Neuronal stem cell (in vitro differentiated cells): ENCODE results near the gene MEGF11.

Experiments
- DNase-seq: peaks from one replicate; pipeline ENCODE4 v3.0.0-alpha.2; 2013; ENCODE audit warnings: low spot score
- H2AFZ ChIP-seq: one replicate; pipeline ENCODE4 v1.6.1; 2013; ENCODE audit warnings: mild to moderate bottlenecking, low read length, inconsistent platforms
- H2AK5ac ChIP-seq: 2 replicates; pipeline ENCODE4 v1.6.1; 2013; ENCODE audit warnings: low read depth, mild to moderate bottlenecking, inconsistent platforms, low read length, moderate library complexity, mixed read lengths
- H2BK120ac ChIP-seq: 2 replicates; pipeline ENCODE4 v1.6.1; 2013; ENCODE audit warnings: low read depth, mild to moderate bottlenecking, inconsistent platforms, low read length, moderate library complexity, mixed read lengths
- H2BK12ac ChIP-seq: one replicate; pipeline ENCODE4 v1.6.1; 2013; ENCODE audit warnings: low read length, inconsistent platforms
- H2BK15ac ChIP-seq: 2 replicates; pipeline ENCODE4 v1.6.1; 2013; ENCODE audit warnings: mild to moderate bottlenecking, low read length, inconsistent platforms, mixed read lengths
- H2BK5ac ChIP-seq: one replicate; pipeline ENCODE4 v1.6.1; 2013; ENCODE audit warnings: inconsistent platforms, mild to moderate bottlenecking, low read length, moderate library complexity
- H3K14ac ChIP-seq: one replicate; pipeline ENCODE4 v1.6.1; 2013; ENCODE audit warnings: low read length, inconsistent platforms
- H3K18ac ChIP-seq: 2 replicates; pipeline ENCODE4 v1.6.1; 2013; ENCODE audit warnings: low read length, inconsistent platforms
- H3K23ac ChIP-seq: 2 replicates; pipeline ENCODE4 v1.6.1; 2013; ENCODE audit warnings: low read depth, mild to moderate bottlenecking, mixed read lengths, low read length, inconsistent platforms; ENCODE audit not compliant: poor library complexity
- H3K27ac ChIP-seq: replicated peaks from 3 replicates; pipeline ENCODE4 v1.5.1; 2013; ENCODE audit warnings: low read length, inconsistent platforms
- H3K27me3 ChIP-seq, 3 experiments: 2 replicates each; pipeline ENCODE4 v1.6.1; 2013; ENCODE audit warnings: low read length in 3 of 3, mild to moderate bottlenecking in 2 of 3, inconsistent platforms in 1 of 3, low read depth in 1 of 3, mixed read lengths in 1 of 3, moderate library complexity in 1 of 3; ENCODE audit not compliant: control insufficient read depth in 3 of 3, insufficient read depth in 3 of 3
- H3K36me3 ChIP-seq, 2 donors: replicated peaks in 1 of 2; 2 replicates each; pipeline ENCODE4 v1.6.1; 2013; ENCODE audit warnings: low read length in 2 of 2; ENCODE audit not compliant: control insufficient read depth in 2 of 2, insufficient read depth in 2 of 2
- H3K4ac ChIP-seq: 2 replicates; pipeline ENCODE4 v1.6.1; 2013; ENCODE audit warnings: inconsistent platforms, mild to moderate bottlenecking, low read length, moderate library complexity
- H3K4me1 ChIP-seq, 2 donors: 1 replicate in 1 of 2; 2 replicates in 1 of 2; pipeline ENCODE4 v1.6.1; 2013; ENCODE audit warnings: low read length in 2 of 2, low read depth in 1 of 2; ENCODE audit not compliant: control insufficient read depth in 2 of 2, insufficient read depth in 1 of 2
- H3K4me2 ChIP-seq: one replicate; pipeline ENCODE4 v1.6.1; 2013; ENCODE audit warnings: mild to moderate bottlenecking, low read length, inconsistent platforms; ENCODE audit not compliant: insufficient read depth, poor library complexity, severe bottlenecking
- H3K4me3 ChIP-seq, 2 donors: 2 replicates each; pipeline ENCODE4 v1.5.1; 2013; ENCODE audit warnings: low read length in 2 of 2, mild to moderate bottlenecking in 2 of 2, inconsistent platforms in 1 of 2, moderate library complexity in 1 of 2
- H3K79me1 ChIP-seq: one replicate; pipeline ENCODE4 v1.6.1; 2013; ENCODE audit warnings: low read depth, mild to moderate bottlenecking, inconsistent platforms, low read length, moderate library complexity
- H3K9ac ChIP-seq: one replicate; pipeline ENCODE4 v1.6.1; 2013; ENCODE audit warnings: mild to moderate bottlenecking, low read depth, low read length, inconsistent platforms; ENCODE audit not compliant: poor library complexity
- H3K9me3 ChIP-seq, 2 donors: replicated peaks in 1 of 2; 2 replicates each; pipeline versions ENCODE3 to v1.6.1; 2013; ENCODE audit warnings: low read length in 2 of 2, mild to moderate bottlenecking in 2 of 2, inconsistent platforms in 1 of 2, low read depth in 1 of 2, mixed read lengths in 1 of 2, moderate library complexity in 1 of 2; ENCODE audit not compliant: control insufficient read depth in 2 of 2, insufficient read depth in 1 of 2
- H4K8ac ChIP-seq: one replicate; pipeline ENCODE4 v1.6.1; 2013; ENCODE audit warnings: low read depth, mild to moderate bottlenecking, inconsistent platforms, low read length, moderate library complexity
- H4K91ac ChIP-seq: one replicate; pipeline ENCODE4 v1.6.1; 2013; ENCODE audit warnings: low read length, low read depth, mild to moderate bottlenecking, inconsistent platforms; ENCODE audit not compliant: poor library complexity
- WGBS, 2 donors: extraction: QIAGEN DNeasy Blood & Tissue Kit; methylation state at CpG; one replicate each; pipeline ENCODE4 v1.1.7; 2013; ENCODE audit warnings: missing lambda C conversion rate in 2 of 2, mixed read lengths in 1 of 2; ENCODE audit not compliant: insufficient read length in 2 of 2, insufficient replicate concordance in 1 of 2; ENCODE audit errors: extremely low coverage in 2 of 2; 5-methylcytosine and 5-hydroxymethylcytosine counted together

The MEGF11 gene

DNA sequence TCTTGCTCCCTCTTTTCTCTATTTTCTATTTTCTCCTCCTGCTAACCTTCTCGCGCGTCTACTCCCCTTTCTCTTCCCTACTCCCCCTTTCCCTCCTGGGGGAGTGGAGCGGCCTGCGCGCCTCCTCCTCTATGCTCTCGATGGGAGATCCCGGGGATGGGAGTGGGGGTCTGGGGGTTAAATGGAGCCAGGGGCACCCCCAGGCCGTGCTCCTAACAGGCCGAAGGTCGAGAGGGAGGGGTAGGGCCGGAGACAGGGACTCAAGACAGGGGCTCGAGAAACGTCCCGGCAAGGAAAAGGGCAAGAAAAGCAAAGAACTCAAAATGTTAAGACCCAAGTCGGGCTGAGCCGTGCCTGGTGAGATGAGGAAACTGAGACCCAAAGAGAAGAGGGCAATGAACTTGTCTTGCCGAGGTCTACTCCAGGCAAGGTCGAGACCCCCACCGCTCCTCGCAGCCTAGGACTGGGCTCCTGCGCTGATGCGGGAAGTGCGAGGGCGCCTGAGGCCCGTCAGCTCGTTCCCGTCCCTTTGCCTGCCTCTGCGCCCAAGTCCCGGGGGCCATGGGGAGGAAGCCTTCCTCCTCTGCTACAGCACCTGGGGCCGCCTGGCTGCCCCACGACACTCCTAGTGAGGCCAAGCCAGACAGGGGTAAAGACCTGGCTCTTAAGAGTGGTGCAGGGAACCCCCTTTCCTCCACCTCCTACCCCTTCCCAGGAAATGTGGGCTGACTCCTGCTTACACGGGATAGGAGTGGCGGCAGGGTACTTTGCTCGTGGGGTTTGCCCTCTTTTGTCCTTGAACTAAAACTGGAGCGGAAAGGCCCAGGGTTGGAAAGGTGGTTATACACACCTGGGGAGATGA is 770 bp upstream of the MEGF11 start:
- H3K23ac ChIP-seq = peak overlapping the region; percentile 22
- no peak overlapping the region for H3K4ac ChIP-seq
- peak overlapping the region; percentile 41 to 46 for H3K4me3 ChIP-seq
- H2BK120ac ChIP-seq = no peak overlapping the region
- H4K8ac ChIP-seq = no peak overlapping the region
- no peak overlapping the region for H3K9ac ChIP-seq
- H3K36me3 ChIP-seq = no peaks in the 10 kb centered on the region
- no peaks in the 10 kb centered on the region for H3K79me1 ChIP-seq
- H3K14ac ChIP-seq = no peak overlapping the region
- H3K4me2 ChIP-seq = peak overlapping the region; percentile 98
- no peak overlapping the region for H3K27ac ChIP-seq
- no peak overlapping the region for H2BK15ac ChIP-seq
- no CpG with 5 or more reads among the region's 36 CpGs for WGBS, 2 donors
- DNase-seq = no peak
- no peak overlapping the region for H4K91ac ChIP-seq
- peak overlapping the region; percentile 51 for H3K18ac ChIP-seq
- H3K9me3 ChIP-seq = no peaks in the 10 kb centered on the region
- no peak overlapping the region for H2AK5ac ChIP-seq
- peaks cover 7 to 19% of the 10 kb centered on the region in 2 donors for H3K4me1 ChIP-seq
- no peak overlapping the region for H2BK12ac ChIP-seq
- peak overlapping the region; percentile 91 for H2AFZ ChIP-seq
- H2BK5ac ChIP-seq = no peak overlapping the region
- peaks cover 22 to 91% (median 62%) of the 10 kb centered on the region in 3 experiments for H3K27me3 ChIP-seq

DNA sequence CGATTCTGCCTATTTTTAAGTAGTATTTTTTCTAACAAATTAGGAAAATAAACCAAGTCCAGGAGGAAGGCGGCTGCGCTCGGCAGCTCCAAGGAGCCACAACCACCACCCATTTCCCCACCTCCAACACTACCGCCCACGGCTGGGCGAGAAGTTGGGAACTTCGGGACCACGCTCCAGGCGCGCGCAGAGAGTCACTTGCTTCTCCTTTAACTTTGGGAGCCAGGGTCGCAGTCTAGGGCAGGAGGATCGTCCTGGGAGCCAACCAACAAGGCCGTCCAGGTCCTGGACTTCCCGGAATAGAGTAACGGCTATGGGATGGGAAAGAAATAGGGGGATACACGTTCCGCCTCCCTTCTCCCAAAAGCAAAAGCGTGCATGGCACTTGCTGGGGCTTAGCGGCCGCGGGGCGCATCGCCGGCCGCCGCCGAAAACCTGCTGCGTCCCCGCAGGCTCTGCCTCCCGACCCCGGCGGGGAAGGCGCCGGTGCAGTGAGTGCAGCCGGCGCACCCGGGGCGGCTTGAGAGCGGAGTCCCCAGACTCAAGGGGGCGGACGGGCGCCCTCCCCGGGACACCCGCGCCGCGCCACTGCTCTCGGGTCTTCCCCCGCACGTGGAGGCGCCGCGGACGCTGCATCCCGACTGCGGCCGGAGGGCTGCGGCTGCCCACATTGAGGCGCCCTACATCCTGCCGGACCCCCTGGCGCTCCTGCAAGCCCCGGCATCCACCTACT is 699 bp downstream of the MEGF11 start:
- WGBS, 2 donors = no CpG with 5 or more reads among the region's 64 CpGs
- peak overlapping the region; percentile 41 to 80 for H3K4me3 ChIP-seq

DNA sequence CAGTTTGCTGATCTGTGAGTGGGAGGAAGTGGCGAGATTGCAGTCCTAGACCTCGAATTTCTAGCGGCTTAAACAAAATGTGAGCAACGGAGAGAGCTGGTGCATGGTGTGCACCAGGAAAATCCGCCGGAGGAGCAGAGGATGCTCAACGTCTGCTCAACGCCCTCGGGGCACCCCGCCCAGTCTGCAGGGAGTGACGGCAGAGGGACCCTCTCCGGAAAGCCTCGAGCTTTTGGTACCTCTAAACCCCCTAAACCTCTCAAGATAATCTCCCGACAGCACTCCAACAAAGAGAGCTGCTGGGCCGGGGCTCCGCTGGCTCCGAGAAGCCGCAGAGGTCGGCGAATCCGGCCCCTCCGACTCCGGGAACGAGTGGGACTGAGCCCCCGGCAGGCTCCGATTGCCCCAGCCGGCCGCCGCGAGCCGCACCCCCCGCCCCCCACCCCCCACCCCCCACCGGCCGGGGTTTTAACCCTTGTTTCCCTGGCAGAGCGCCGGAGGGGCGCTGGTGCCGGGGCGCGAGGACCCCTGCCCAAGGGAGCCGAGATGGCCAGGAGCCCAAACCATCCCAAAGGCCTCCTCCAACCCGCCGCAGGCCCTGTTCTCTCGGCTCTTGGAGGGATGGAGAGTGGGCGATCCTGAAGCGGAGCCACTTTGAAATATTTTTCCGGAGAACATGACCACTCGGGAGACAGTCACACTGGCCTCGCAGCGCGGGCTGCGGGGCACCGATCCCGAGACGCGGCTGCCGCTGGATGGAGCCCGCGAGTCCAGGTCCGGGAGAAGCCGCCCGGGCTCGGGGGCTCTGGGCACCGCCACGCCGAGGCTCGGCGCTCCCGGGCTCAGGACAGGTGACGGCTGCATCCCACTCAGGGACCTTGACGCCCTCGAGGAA is 1.5 kb downstream of the MEGF11 start:
- Histone ChIP-seq H2AFZ (peak overlapping the region; percentile 91), H3K36me3 (no peaks in the 10 kb centered on the region), H2AK5ac (no peak overlapping the region), H2BK12ac (no peak overlapping the region), H3K79me1 (no peaks in the 10 kb centered on the region), H3K4me1 (peaks cover 7 to 19% of the 10 kb centered on the region in 2 donors), H2BK15ac (no peak overlapping the region), H3K4me2 (peak overlapping the region; percentile 98), H3K9ac (no peak overlapping the region), H3K9me3 (no peaks in the 10 kb centered on the region), H4K91ac (no peak overlapping the region), H3K27ac (no peak overlapping the region), H3K4ac (no peak overlapping the region), H4K8ac (no peak overlapping the region), H3K23ac (no peak overlapping the region), H3K14ac (no peak overlapping the region), H3K4me3 (peak overlapping the region; percentile 41 to 77), H3K27me3 (peaks cover 22 to 78% (median 62%) of the 10 kb centered on the region in 3 experiments), H3K18ac (peak overlapping the region; percentile 83), H2BK5ac (no peak overlapping the region), H2BK120ac (no peak overlapping the region)
- DNase-seq = peak; percentile 63
- no CpG with 5 or more reads among the region's 72 CpGs for WGBS, 2 donors

More for the DNA sequence above, 699 bp downstream of the MEGF11 start:
- Histone ChIP-seq H3K4ac (no peak overlapping the region), H3K36me3 (no peaks in the 10 kb centered on the region), H2BK5ac (no peak overlapping the region), H3K27me3 (peaks cover 22 to 86% (median 62%) of the 10 kb centered on the region in 3 experiments), H2BK15ac (no peak overlapping the region), H3K23ac (no peak overlapping the region), H3K9me3 (no peaks in the 10 kb centered on the region), H4K8ac (no peak overlapping the region), H3K9ac (peak overlapping the region; percentile 84), H3K14ac (no peak overlapping the region), H2BK12ac (no peak overlapping the region), H4K91ac (no peak overlapping the region), H3K18ac (peak overlapping the region; percentile 60), H3K79me1 (no peaks in the 10 kb centered on the region), H3K4me1 (peaks cover 7 to 19% of the 10 kb centered on the region in 2 donors), H3K4me2 (peak overlapping the region; percentile 98), H2BK120ac (no peak overlapping the region), H2AK5ac (no peak overlapping the region), H3K27ac (no peak overlapping the region), H2AFZ (peak overlapping the region; percentile 91)
- DNase-seq = peak; percentile 41
